Neural progenitor cell (in vitro differentiated cells): ENCODE results near the gene TAOK2.

Source experiments
- EZH2phosphoT487 ChIP-seq: fragments of 200-600 bp; sonication (generic); IDR thresholded peaks from 2 replicates; pipeline ENCODE4 v1.6.1; 2017; ENCODE audit warnings: antibody characterized with exemption
- TF ChIP-seq, protein P1 (sequence below): fragments of 200-600 bp; sonication (generic); IDR thresholded peaks from 2 replicates; pipeline ENCODE4 v1.5.1; 2017; ENCODE audit warnings: antibody characterized with exemption, mild to moderate bottlenecking

DNA sequence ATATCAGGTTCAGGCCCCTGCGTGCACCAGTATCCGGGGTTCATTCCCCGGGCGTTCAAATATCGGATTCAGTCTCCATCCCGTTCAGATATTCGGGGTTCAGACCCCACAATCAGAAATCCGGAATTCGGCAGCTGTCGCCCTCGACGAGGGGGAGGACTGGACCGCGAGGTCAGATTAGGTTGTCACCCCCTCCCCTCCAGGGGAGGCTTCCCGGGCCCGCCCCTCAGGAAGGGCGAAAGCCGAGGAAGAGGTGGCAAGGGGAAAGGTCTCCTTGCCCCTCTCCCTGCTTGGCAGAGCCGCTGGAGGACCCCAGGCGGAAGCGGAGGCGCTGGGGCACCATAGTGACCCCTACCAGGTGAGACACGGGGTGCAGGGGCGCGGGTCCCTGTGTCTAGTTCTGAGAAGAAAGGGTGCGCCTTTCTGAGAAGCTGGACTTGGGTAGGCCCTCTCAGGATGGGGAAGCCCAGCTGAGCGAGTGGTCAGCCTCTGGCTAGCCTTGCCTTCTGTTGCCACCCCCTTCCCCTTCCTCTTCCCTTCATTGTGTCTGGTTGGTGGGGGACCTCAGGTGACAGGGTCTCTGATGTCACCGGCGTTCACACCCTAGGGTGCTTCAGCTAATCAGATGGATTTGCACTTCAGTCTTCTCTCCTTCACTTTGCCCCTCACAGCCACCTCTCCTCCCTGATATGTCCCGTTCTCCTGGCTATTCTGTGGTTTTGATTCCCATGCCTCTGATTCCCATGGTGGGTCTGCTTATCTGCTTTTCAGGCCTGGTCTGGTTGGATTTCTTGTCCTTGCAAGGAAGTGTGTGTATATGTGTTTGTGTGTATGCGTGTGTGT lies 844 bp downstream of the TAOK2 start:
- TF ChIP-seq, protein P1, sequence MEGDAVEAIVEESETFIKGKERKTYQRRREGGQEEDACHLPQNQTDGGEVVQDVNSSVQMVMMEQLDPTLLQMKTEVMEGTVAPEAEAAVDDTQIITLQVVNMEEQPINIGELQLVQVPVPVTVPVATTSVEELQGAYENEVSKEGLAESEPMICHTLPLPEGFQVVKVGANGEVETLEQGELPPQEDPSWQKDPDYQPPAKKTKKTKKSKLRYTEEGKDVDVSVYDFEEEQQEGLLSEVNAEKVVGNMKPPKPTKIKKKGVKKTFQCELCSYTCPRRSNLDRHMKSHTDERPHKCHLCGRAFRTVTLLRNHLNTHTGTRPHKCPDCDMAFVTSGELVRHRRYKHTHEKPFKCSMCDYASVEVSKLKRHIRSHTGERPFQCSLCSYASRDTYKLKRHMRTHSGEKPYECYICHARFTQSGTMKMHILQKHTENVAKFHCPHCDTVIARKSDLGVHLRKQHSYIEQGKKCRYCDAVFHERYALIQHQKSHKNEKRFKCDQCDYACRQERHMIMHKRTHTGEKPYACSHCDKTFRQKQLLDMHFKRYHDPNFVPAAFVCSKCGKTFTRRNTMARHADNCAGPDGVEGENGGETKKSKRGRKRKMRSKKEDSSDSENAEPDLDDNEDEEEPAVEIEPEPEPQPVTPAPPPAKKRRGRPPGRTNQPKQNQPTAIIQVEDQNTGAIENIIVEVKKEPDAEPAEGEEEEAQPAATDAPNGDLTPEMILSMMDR: no peak
- no peak for TF ChIP-seq EZH2phosphoT487
